ENCODE results near the gene STK38L.

Gene STK38L

GRCh38 chr12:27303139-27304111, 59.3 kb downstream of the STK38L start (continued):
- TF ChIP-seq PRDM4 (tag by site-specific recombination; IDR thresholded peaks at IDR 0.05) (peak; percentile 17; the same call in 1 of the 2 replicates), KLF10 (tag by site-specific recombination; IDR thresholded peaks at IDR 0.05) (peak; percentile 25; the same call in 1 of the 2 replicates), ZNF223 (tag by site-specific recombination; IDR thresholded peaks at IDR 0.05) (no peak), ZNF366 (tag by site-specific recombination; conservative IDR thresholded peaks at IDR 0.05) (0 out of 2 replicates have a peak, but pooled peaks have one; percentile 22), ZXDB (tag by site-specific recombination; IDR thresholded peaks at IDR 0.05) (peak; percentile 49; the same call in 1 of the 2 replicates), WT1 (tag by site-specific recombination; IDR thresholded peaks at IDR 0.05) (0 out of 2 replicates have a peak, but pooled peaks have one; percentile 52), IKZF3 (tag by site-specific recombination; IDR thresholded peaks at IDR 0.05) (peak; percentile 42; the same call in 1 of the 2 replicates), ZNF692 (tag by site-specific recombination; IDR thresholded peaks at IDR 0.05) (peak; percentile 28; the same call in 1 of the 2 replicates), PRDM6 (tag by site-specific recombination; IDR thresholded peaks at IDR 0.05) (peak; percentile 19; the same call in 1 of the 2 replicates), KLF8 (tag by site-specific recombination; IDR thresholded peaks at IDR 0.05) (peak; percentile 67), PRDM1 (tag by site-specific recombination; IDR thresholded peaks at IDR 0.05) (no peak; the same call in 1 of the 2 replicates), ZNF433 (tag by site-specific recombination; IDR thresholded peaks at IDR 0.05; ENCODE audit: low read depth) (no peak), PRDM10 (tag by site-specific recombination; IDR thresholded peaks at IDR 0.05) (peak; percentile 30; the same call in 1 of the 2 replicates), OSR2 (tag by site-specific recombination; IDR thresholded peaks at IDR 0.05) (peak; percentile 71)

GRCh38 chr12:27304856-27305255, 60.8 kb downstream of the STK38L start:
- peaks cover 15 to 24% of the 10 kb centered on the region in 2 experiments for H3K36me3 ChIP-seq (ENCODE audit: control insufficient read depth in 2 of 2, insufficient read depth in 1 of 2, low read length in 2 of 2)
- ChIA-PET CTCF (interaction anchor here (0.6 to 6.2 kb wide), 21 partner anchors 11 to 429 kb away, joined by 3 to 65 read pairs (median 3); partner anchors contain the start of gene TM7SF3), POLR2A (interaction anchor here (1.4 kb wide), 1 partner anchor 60 kb away, joined by 6 read pairs; the partner anchor contains the start of gene STK38L)
- no peak overlapping the region for H3K27ac ChIP-seq (ENCODE audit: extremely low read depth, low read depth, low read length)
- H3K4me3 ChIP-seq (ENCODE audit: low read depth, low read length) = no peak overlapping the region
- H3K4me1 ChIP-seq (ENCODE audit: control insufficient read depth, insufficient read depth, low read length) = peaks cover 13% of the 10 kb centered on the region
- no peaks in the 10 kb centered on the region for H3K9me3 ChIP-seq (ENCODE audit: control insufficient read depth, insufficient read depth, low read depth, low read length)
- TF ChIP-seq ZNF16 (tag by site-specific recombination; IDR thresholded peaks at IDR 0.05; ENCODE audit: low read depth) (no peak), ZNF530 (tag by site-specific recombination; IDR thresholded peaks at IDR 0.05; ENCODE audit: low read depth) (no peak), KLF17 (tag by site-specific recombination; IDR thresholded peaks at IDR 0.05) (no peak), ZNF350 (tag by site-specific recombination; IDR thresholded peaks at IDR 0.05) (no peak), ZNF776 (tag by site-specific recombination; IDR thresholded peaks at IDR 0.05; ENCODE audit: borderline replicate concordance) (no peak), ZNF596 (tag by site-specific recombination; IDR thresholded peaks at IDR 0.05) (no peak), ZBTB8A (tag by site-specific recombination; IDR thresholded peaks at IDR 0.05) (no peak), ZBTB6 (tag by site-specific recombination; IDR thresholded peaks at IDR 0.05) (no peak), ZNF529 (tag by site-specific recombination; IDR thresholded peaks at IDR 0.05; ENCODE audit: insufficient replicate concordance) (no peak)
